HG03575 (cell line): ENCODE measurements around the gene DOCK8.

Experiments used
- ATAC-seq: cut with Tn5 transposase; IDR thresholded peaks from one replicate; pipeline ENCODE4 v1.9.1; 2021; ENCODE audit not compliant: unreplicated experiment, insufficient number of reproducible peaks, low FRiP score; ENCODE audit errors: extremely low read depth

The DOCK8 gene

GRCh38 chr9:343773-344172 lies 129.1 kb downstream of the DOCK8 start:
- ATAC-seq = no peak

- ATAC-seq = no peak
Measured at GRCh38 chr9:346111-346571, 131.5 kb downstream of the DOCK8 start.

GRCh38 chr9:347667-348292 lies 133.1 kb downstream of the DOCK8 start:
- no peak for ATAC-seq

GRCh38 chr9:350384-350783 lies 135.7 kb downstream of the DOCK8 start:
- ATAC-seq = no peak

GRCh38 chr9:351916-352315 lies 137.3 kb downstream of the DOCK8 start:
- ATAC-seq = no peak

- no peak for ATAC-seq
Measured at GRCh38 chr9:353077-353476, 138.4 kb downstream of the DOCK8 start.

GRCh38 chr9:354453-354852 lies 139.8 kb downstream of the DOCK8 start:
- ATAC-seq = no peak

- ATAC-seq = no peak
Measured at GRCh38 chr9:357560-357959, 142.9 kb downstream of the DOCK8 start.

- ATAC-seq = no peak
Measured at GRCh38 chr9:362561-363273, 148.1 kb downstream of the DOCK8 start.

- ATAC-seq = no peak
Measured at GRCh38 chr9:363274-363612, 148.6 kb downstream of the DOCK8 start.

GRCh38 chr9:365436-365835 lies 150.8 kb downstream of the DOCK8 start:
- no peak for ATAC-seq

- ATAC-seq = no peak
Measured at GRCh38 chr9:366620-367019, 152.0 kb downstream of the DOCK8 start.

- ATAC-seq = no peak
Measured at GRCh38 chr9:370086-370485, 155.4 kb downstream of the DOCK8 start.

- ATAC-seq = no peak
Measured at GRCh38 chr9:371349-371748, 156.7 kb downstream of the DOCK8 start.

- no peak for ATAC-seq
Measured at GRCh38 chr9:372128-372527, 157.5 kb downstream of the DOCK8 start.

- ATAC-seq = no peak
Measured at GRCh38 chr9:373759-374206, 159.1 kb downstream of the DOCK8 start.

GRCh38 chr9:374736-375135 lies 160.1 kb downstream of the DOCK8 start:
- ATAC-seq = no peak

GRCh38 chr9:376115-376514 lies 161.4 kb downstream of the DOCK8 start:
- ATAC-seq = no peak

- ATAC-seq = no peak
Measured at GRCh38 chr9:378263-378662, 163.6 kb downstream of the DOCK8 start.

- no peak for ATAC-seq
Measured at GRCh38 chr9:382383-382782, 167.7 kb downstream of the DOCK8 start.
